Activated T-helper 2 cell treated with anti-CD3 and anti-CD28 coated beads, Interferon-gamma antibody, Interleukin-2, Interleukin-4, amounts not matched to agents 10 μg/mL and 5 μg/mL and 100 μg/mL, durations not matched to agents 14 hours and 24 hours and 36 hours (primary cell): ENCODE data around the gene EPAS1. TPM values are rescaled to one million over a fixed set of nuclear protein-coding genes. Genes with fewer than 3 reads are reported as not detected.

Source experiments
- DNase-seq: peaks from one replicate; pipeline ENCODE4 v3.0.0; 2021; ENCODE audit warnings: low spot score
- H3K27ac Mint-ChIP-seq: one replicate; pipeline ENCODE4 v1.8.0; 2021; ENCODE audit warnings: mixed read lengths
- H3K27me3 Mint-ChIP-seq: one replicate; pipeline ENCODE4 v1.8.0; 2021; ENCODE audit warnings: low read depth, mixed read lengths
- H3K36me3 Mint-ChIP-seq: one replicate; pipeline ENCODE4 v1.8.0; 2021; ENCODE audit warnings: low read depth, mixed read lengths
- H3K4me1 Mint-ChIP-seq: one replicate; pipeline ENCODE4 v1.8.0; 2021; ENCODE audit warnings: low read depth, mixed read lengths
- H3K4me3 Mint-ChIP-seq: one replicate; pipeline ENCODE4 v1.8.0; 2021; ENCODE audit warnings: low read depth, mild to moderate bottlenecking, moderate library complexity, mixed read lengths
- H3K9me3 Mint-ChIP-seq: one replicate; pipeline ENCODE4 v1.8.0; 2021; ENCODE audit warnings: mixed read lengths
- intact Hi-C: fragments of 100-400 bp; cut with micrococcal nuclease; formaldehyde crosslinking; loops from one replicate; pipeline ENCODE4 v1.15.1; 2023
- total RNA-seq: library from RNA; stranded (reverse); gene quantifications from 2 replicates; pipeline ENCODE4 v1.2.3, GENCODE V29; 2022

EPAS1 gene
- total RNA-seq, 1 donor from 2014 or later, result 100.0 TPM

- H3K4me1 Mint-ChIP-seq, result peaks cover 39% of the 10 kb centered on the region
- H3K36me3 Mint-ChIP-seq, result peaks cover 23% of the 10 kb centered on the region
- peaks cover 10% of the 10 kb centered on the region for H3K9me3 Mint-ChIP-seq
- H3K27ac Mint-ChIP-seq, result no peak overlapping the region
- intact Hi-C loops, result no loop called here
- DNase-seq, result no peak
- H3K4me3 Mint-ChIP-seq, result no peak overlapping the region
- H3K27me3 Mint-ChIP-seq, result peaks cover 19% of the 10 kb centered on the region
Measured at GRCh38 chr2:46308081-46308480, 10.9 kb downstream of the EPAS1 start.

DNA sequence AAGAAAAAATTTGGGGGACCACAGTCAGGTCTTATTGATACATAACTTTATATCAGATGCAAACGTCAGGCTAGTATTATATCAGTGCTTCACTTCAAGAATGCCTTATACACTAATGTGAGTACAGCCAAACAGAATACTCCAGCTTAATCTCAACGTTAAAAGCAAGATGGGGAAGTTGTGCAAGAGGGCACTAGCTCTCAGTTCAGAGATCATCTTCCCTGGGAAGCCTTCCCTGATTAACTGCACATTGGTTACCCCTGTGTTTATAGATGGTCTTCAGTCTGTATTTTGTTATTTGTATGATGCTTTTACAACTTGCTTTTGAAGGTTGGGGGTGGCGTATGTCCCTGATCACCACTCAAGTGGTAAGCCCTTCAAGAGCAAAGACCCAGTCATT lies 11.4 kb downstream of the EPAS1 start:
- peaks cover 15% of the 10 kb centered on the region for H3K27me3 Mint-ChIP-seq
- intact Hi-C loops, result no loop called here
- H3K4me1 Mint-ChIP-seq, result peaks cover 33% of the 10 kb centered on the region
- H3K36me3 Mint-ChIP-seq, result peaks cover 23% of the 10 kb centered on the region
- no peak overlapping the region for H3K4me3 Mint-ChIP-seq
- peaks cover 10% of the 10 kb centered on the region for H3K9me3 Mint-ChIP-seq
- H3K27ac Mint-ChIP-seq, result no peak overlapping the region
- no peak for DNase-seq

DNA sequence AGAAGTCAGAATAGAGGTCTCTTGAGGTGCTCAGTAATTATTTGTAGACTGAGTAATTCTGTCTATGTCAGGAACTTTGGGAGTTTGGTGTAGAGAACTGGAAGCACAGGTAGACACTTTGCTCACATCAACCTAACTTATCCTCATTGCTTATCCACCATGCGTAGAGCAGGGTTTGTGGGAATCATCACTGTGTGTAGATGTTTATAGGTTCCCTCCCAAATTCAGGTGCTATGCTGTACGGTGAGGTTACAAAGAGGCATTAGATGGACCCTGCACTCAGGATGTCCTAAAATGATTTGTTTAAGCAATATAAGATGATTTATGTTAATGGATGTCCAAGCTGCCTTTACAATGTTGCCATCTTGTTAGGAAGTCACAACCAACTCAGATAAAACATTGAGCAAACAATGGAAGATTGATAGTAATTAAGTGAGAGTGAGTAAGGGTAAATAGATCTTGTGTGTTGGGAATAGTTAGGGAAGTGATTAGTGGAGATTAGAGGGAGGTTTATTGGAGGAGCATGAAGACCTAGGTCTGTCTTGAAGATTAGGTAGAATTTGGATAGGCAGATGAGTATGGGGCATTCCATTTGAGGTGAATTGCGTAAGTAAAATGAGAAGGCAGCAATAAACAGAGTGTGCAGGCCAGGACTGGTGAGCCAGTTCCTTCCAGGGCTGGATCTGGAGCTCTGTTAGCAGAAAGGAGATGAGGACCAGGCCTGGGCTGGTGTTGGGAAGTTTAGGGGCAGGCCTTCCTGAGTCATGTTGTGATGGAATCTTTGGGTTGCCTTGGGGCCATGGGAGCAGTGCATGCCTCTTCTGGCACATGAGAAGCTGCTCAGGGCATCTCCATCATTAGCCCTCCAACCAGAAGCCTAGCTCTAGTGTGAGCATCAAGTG lies 12.1 kb downstream of the EPAS1 start:
- intact Hi-C loops, result no loop called here
- Mint-ChIP-seq H3K4me3 (no peak overlapping the region), H3K9me3 (peaks cover 10% of the 10 kb centered on the region), H3K4me1 (peaks cover 32% of the 10 kb centered on the region), H3K27ac (no peak overlapping the region), H3K36me3 (peaks cover 23% of the 10 kb centered on the region), H3K27me3 (peaks cover 12% of the 10 kb centered on the region)
- no peak for DNase-seq

DNA sequence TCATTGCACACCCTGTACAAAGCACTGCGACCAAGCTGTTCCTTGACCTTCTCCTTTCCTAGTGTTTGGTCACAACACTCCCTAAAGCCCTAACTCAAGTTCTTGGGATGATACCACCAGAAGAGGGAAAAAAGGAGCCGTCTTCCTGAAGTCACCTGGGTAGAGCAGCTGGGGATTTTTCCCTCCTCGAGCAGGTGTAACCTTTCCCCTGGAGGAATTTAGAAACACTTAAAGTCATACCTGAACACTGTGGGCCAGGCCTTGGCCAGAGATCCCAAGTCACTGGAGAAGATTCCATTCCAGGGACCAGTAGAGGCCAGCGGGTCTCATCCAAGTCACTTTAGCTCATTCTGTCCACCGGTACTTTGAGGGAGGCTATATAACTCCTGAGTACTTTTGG lies 13.2 kb downstream of the EPAS1 start:
- Mint-ChIP-seq H3K9me3 (peaks cover 1% of the 10 kb centered on the region), H3K4me3 (no peak overlapping the region), H3K4me1 (peaks cover 31% of the 10 kb centered on the region), H3K36me3 (peaks cover 16% of the 10 kb centered on the region), H3K27ac (no peak overlapping the region), H3K27me3 (peaks cover 12% of the 10 kb centered on the region)
- intact Hi-C loops, result no loop called here
- no peak for DNase-seq

GRCh38 chr2:46311651-46312223 lies 14.5 kb downstream of the EPAS1 start:
- no peaks in the 10 kb centered on the region for H3K9me3 Mint-ChIP-seq
- H3K27me3 Mint-ChIP-seq, result peaks cover 12% of the 10 kb centered on the region
- no peak overlapping the region for H3K4me3 Mint-ChIP-seq
- H3K27ac Mint-ChIP-seq, result no peak overlapping the region
- DNase-seq, result no peak
- H3K36me3 Mint-ChIP-seq, result peaks cover 17% of the 10 kb centered on the region
- peaks cover 35% of the 10 kb centered on the region for H3K4me1 Mint-ChIP-seq
- intact Hi-C loops, result no loop called here

DNA sequence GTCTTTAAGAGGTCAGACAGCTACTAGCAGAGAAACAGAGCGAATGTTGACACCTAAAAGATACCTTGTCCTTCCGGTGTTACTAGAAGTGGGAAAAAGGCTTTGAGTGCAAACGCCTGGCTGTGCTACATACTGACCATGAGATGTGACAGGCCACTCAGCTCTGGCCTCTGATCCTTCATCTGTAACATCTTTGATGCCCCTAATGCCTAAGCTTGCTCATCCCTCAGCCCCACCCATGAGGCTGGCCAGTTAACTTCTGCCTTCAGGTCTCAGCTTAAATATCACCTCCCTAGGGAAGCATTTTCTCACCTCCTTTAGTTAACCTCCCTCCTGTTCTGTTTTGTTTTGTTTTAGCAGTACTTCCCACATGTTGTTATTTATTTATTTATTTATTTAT lies 15.9 kb downstream of the EPAS1 start:
- intact Hi-C loops, result no loop called here
- Mint-ChIP-seq H3K4me3 (no peak overlapping the region), H3K27me3 (peaks cover 5% of the 10 kb centered on the region)

GRCh38 chr2:46314065-46314835 lies 17.0 kb downstream of the EPAS1 start:
- Mint-ChIP-seq H3K9me3 (no peaks in the 10 kb centered on the region), H3K4me1 (peaks cover 40% of the 10 kb centered on the region), H3K4me3 (no peak overlapping the region), H3K27ac (no peak overlapping the region), H3K36me3 (peaks cover 19% of the 10 kb centered on the region), H3K27me3 (peaks cover 2% of the 10 kb centered on the region)
- DNase-seq, result no peak
- intact Hi-C loops, result no loop called here

More for the DNA sequence above, 15.9 kb downstream of the EPAS1 start:
- Mint-ChIP-seq H3K27ac (no peak overlapping the region), H3K4me1 (peaks cover 39% of the 10 kb centered on the region), H3K9me3 (no peaks in the 10 kb centered on the region), H3K36me3 (peaks cover 20% of the 10 kb centered on the region)
- DNase-seq, result no peak

- peaks cover 37% of the 10 kb centered on the region for H3K4me1 Mint-ChIP-seq
Measured at GRCh38 chr2:46315103-46315890, 18.1 kb downstream of the EPAS1 start.

DNA sequence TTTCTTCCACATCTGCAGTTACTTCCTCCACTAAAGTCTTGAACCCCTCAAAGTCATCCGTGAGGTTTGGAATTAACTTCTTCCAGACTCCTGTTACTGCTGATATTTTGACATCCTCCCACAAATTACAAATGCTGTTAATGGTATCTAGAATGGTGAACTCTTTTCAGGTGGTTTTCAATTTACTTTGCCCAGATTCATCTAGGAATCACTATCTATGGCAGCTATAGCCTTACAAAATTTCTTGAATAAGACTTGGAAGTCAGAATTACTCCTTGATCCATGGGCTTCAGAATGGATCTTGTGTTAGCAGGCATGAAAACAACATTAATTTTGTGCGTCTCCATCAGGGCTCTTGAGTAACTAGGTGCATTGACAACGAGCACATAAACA lies 19.9 kb downstream of the EPAS1 start:
- Mint-ChIP-seq H3K4me1 (peaks cover 35% of the 10 kb centered on the region), H3K27ac (peak overlapping the region; percentile 31), H3K4me3 (no peak overlapping the region), H3K36me3 (peaks cover 16% of the 10 kb centered on the region), H3K9me3 (no peaks in the 10 kb centered on the region), H3K27me3 (peaks cover 7% of the 10 kb centered on the region)
- DNase-seq, result no peak
- intact Hi-C loops, result no loop called here

More at GRCh38 chr2:46315103-46315890, 18.1 kb downstream of the EPAS1 start:
- Mint-ChIP-seq H3K9me3 (no peaks in the 10 kb centered on the region), H3K27ac (peak overlapping the region; percentile 63), H3K27me3 (peaks cover 7% of the 10 kb centered on the region), H3K4me3 (no peak overlapping the region), H3K36me3 (peaks cover 16% of the 10 kb centered on the region)
- no peak for DNase-seq
- intact Hi-C loops, result no loop called here

- H3K4me1 Mint-ChIP-seq, result peaks cover 32% of the 10 kb centered on the region
- no peak for DNase-seq
- H3K27ac Mint-ChIP-seq, result no peak overlapping the region
- H3K36me3 Mint-ChIP-seq, result peaks cover 18% of the 10 kb centered on the region
- H3K9me3 Mint-ChIP-seq, result no peaks in the 10 kb centered on the region
- H3K27me3 Mint-ChIP-seq, result peaks cover 10% of the 10 kb centered on the region
- H3K4me3 Mint-ChIP-seq, result no peak overlapping the region
- intact Hi-C loops, result no loop called here
Measured at GRCh38 chr2:46318579-46319460, 21.6 kb downstream of the EPAS1 start.

GRCh38 chr2:46319711-46320110 lies 22.5 kb downstream of the EPAS1 start:
- Mint-ChIP-seq H3K9me3 (no peaks in the 10 kb centered on the region), H3K27me3 (peaks cover 10% of the 10 kb centered on the region), H3K27ac (no peak overlapping the region), H3K36me3 (peaks cover 18% of the 10 kb centered on the region), H3K4me3 (no peak overlapping the region), H3K4me1 (peaks cover 25% of the 10 kb centered on the region)
- intact Hi-C loops, result no loop called here
- no peak for DNase-seq
